IMR-90 (cell line): ENCODE results near the gene TP53AIP1. TPM values are rescaled to one million over a fixed set of nuclear protein-coding genes. Genes with fewer than 3 reads are reported as not detected.

Experiments used
- ATAC-seq: fragments of 200-7000 bp; cut with Tn5 transposase; 2 replicates; pipeline ENCODE4 v1.9.1; 2020; ENCODE audit warnings: low read depth, mild to moderate bottlenecking, moderate library complexity
- BruUV-seq: library from RNA; stranded (reverse); fragments of 400-500 nt; replicated peaks from 2 replicates; lab custom pipeline; 2021; lab: Mats Ljungman, UMichigan
- CTCF ChIA-PET: fragments of 300-600 bp; formaldehyde crosslinking; extraction: SDS; loops from one replicate; lab custom pipeline; 2021; ENCODE audit warnings: antibody characterized with exemption; lab: Yijun Ruan, JAX
- POLR2A ChIA-PET: fragments of 300-600 bp; sonication (Branson Sonifier 250); formaldehyde crosslinking; loops from one replicate; lab custom pipeline; 2022; ENCODE audit warnings: antibody characterized with exemption; ENCODE audit not compliant: unreplicated experiment; lab: Charles Lee
- DNase-seq: peaks from one replicate; pipeline ENCODE4 v3.0.0; 2013
- H2AFZ ChIP-seq: replicated peaks from 2 replicates; pipeline ENCODE3; 2013; ENCODE audit warnings: low read length, mild to moderate bottlenecking; ENCODE audit not compliant: poor library complexity
- H2AK5ac ChIP-seq: 2 replicates; pipeline ENCODE4 v1.6.1; 2013; ENCODE audit warnings: low read depth, low read length, inconsistent platforms
- H2AK9ac ChIP-seq: replicated peaks from 2 replicates; pipeline ENCODE3; 2013; ENCODE audit warnings: mild to moderate bottlenecking, low read depth, low read length, moderate library complexity; ENCODE audit not compliant: poor library complexity
- H2BK120ac ChIP-seq: 2 replicates; pipeline ENCODE4 v1.6.1; 2013; ENCODE audit warnings: low read depth, low read length, inconsistent platforms
- H2BK15ac ChIP-seq: 3 replicates; pipeline ENCODE4 v1.6.1; 2013; ENCODE audit warnings: low read depth, low read length, inconsistent platforms
- H2BK20ac ChIP-seq: 2 replicates; pipeline ENCODE4 v1.6.1; 2013; ENCODE audit warnings: low read depth, mild to moderate bottlenecking, inconsistent platforms, low read length, moderate library complexity
- H2BK5ac ChIP-seq: 2 replicates; pipeline ENCODE4 v1.6.1; 2013; ENCODE audit warnings: mild to moderate bottlenecking, low read depth, low read length, inconsistent platforms; ENCODE audit not compliant: poor library complexity, severe bottlenecking
- H3K14ac ChIP-seq: replicated peaks from 2 replicates; pipeline ENCODE4 v1.6.1; 2013; ENCODE audit warnings: low read depth, low read length, inconsistent platforms
- H3K18ac ChIP-seq: 2 replicates; pipeline ENCODE4 v1.6.1; 2013; ENCODE audit warnings: low read depth, low read length, control low read depth
- H3K23ac ChIP-seq: 2 replicates; pipeline ENCODE4 v1.6.1; 2013; ENCODE audit warnings: low read depth, low read length, inconsistent platforms
- H3K27ac ChIP-seq: 2 replicates; pipeline ENCODE4 v1.5.1; 2013; ENCODE audit warnings: mild to moderate bottlenecking, control low read depth, low read length; ENCODE audit not compliant: insufficient read depth
- H3K27me3 ChIP-seq: 2 replicates; pipeline ENCODE4 v1.6.1; 2013; ENCODE audit warnings: low read length; ENCODE audit not compliant: control insufficient read depth, insufficient read depth
- H3K36me3 ChIP-seq: 2 replicates; pipeline ENCODE4 v1.6.1; 2013; ENCODE audit warnings: low read length, mixed read lengths; ENCODE audit not compliant: control insufficient read depth, insufficient read depth
- H3K4ac ChIP-seq: 2 replicates; pipeline ENCODE4 v1.6.1; 2013; ENCODE audit warnings: low read depth, low read length, inconsistent platforms
- H3K4me1 ChIP-seq: 2 replicates; pipeline ENCODE4 v1.6.1; 2013; ENCODE audit warnings: low read length, mixed read lengths; ENCODE audit not compliant: control insufficient read depth, insufficient read depth
- H3K4me2 ChIP-seq: 2 replicates; pipeline ENCODE4 v1.6.1; 2013; ENCODE audit warnings: low read depth, mild to moderate bottlenecking, control low read depth, low read length, moderate library complexity
- H3K4me3 ChIP-seq: 2 replicates; pipeline ENCODE4 v1.5.1; 2013; ENCODE audit warnings: low read depth, mild to moderate bottlenecking, control low read depth, low read length, moderate library complexity; ENCODE audit not compliant: insufficient read depth
- H3K56ac ChIP-seq: 2 replicates; pipeline ENCODE4 v1.6.1; 2013; ENCODE audit warnings: low read length, inconsistent platforms; ENCODE audit not compliant: insufficient read depth; ENCODE audit errors: extremely low read depth
- H3K79me1 ChIP-seq, 2 experiments: 2 replicates each; pipeline ENCODE4 v1.6.1; 2013; ENCODE audit warnings: low read length in 2 of 2, inconsistent platforms in 1 of 2, low read depth in 1 of 2
- H3K9ac ChIP-seq: 2 replicates; pipeline ENCODE4 v1.6.1; 2013; ENCODE audit warnings: low read depth, low read length, control low read depth
- H3K9me1 ChIP-seq: 2 replicates; pipeline ENCODE4 v1.6.1; 2013; ENCODE audit warnings: low read length, inconsistent platforms; ENCODE audit not compliant: insufficient read depth
- H3K9me3 ChIP-seq: 2 replicates; pipeline ENCODE4 v1.6.1; 2013; ENCODE audit warnings: low read length; ENCODE audit not compliant: control insufficient read depth, insufficient read depth
- H4K20me1 ChIP-seq: 2 replicates; pipeline ENCODE4 v1.6.1; 2013; ENCODE audit warnings: low read length, inconsistent platforms; ENCODE audit not compliant: insufficient read depth
- H4K5ac ChIP-seq: 2 replicates; pipeline ENCODE4 v1.6.1; 2013; ENCODE audit warnings: mild to moderate bottlenecking, low read depth, low read length, control low read depth
- H4K8ac ChIP-seq, 2 experiments: 2 replicates each; pipeline ENCODE4 v1.6.1; 2013; ENCODE audit warnings: low read depth in 2 of 2, low read length in 2 of 2, control low read depth in 1 of 2, inconsistent platforms in 1 of 2
- H4K91ac ChIP-seq: 2 replicates; pipeline ENCODE4 v1.6.1; 2013; ENCODE audit warnings: low read depth, low read length, inconsistent platforms; ENCODE audit not compliant: insufficient read depth
- BHLHE40 ChIP-seq: fragments of 150-350 bp; IDR thresholded peaks from 2 replicates; pipeline ENCODE4 v1.6.1; 2016; ENCODE audit warnings: mild to moderate bottlenecking, low read depth, low read length
- CEBPB ChIP-seq: IDR thresholded peaks from 2 replicates; pipeline ENCODE4 v1.6.1; 2012; ENCODE audit warnings: low read depth, low read length, improper control_type of control experiment
- CHD1 ChIP-seq: IDR thresholded peaks from 2 replicates; pipeline ENCODE4 v1.6.1; 2012; ENCODE audit warnings: low read depth, low read length, improper control_type of control experiment
- CTCF ChIP-seq: conservative IDR thresholded peaks from 2 replicates; pipeline ENCODE4 v1.5.1; 2012; ENCODE audit warnings: mild to moderate bottlenecking, low read depth, low read length, improper control_type of control experiment
- FOS ChIP-seq: fragments of 150-350 bp; IDR thresholded peaks from 2 replicates; pipeline ENCODE4 v1.6.1; 2016; ENCODE audit warnings: low read depth, low read length
- MAFK ChIP-seq: IDR thresholded peaks from 2 replicates; pipeline ENCODE4 v1.6.1; 2012; ENCODE audit warnings: low read depth, low read length, improper control_type of control experiment
- MAZ ChIP-seq: IDR thresholded peaks from 2 replicates; pipeline ENCODE4 v1.6.1; 2012; ENCODE audit warnings: low read depth, mild to moderate bottlenecking, low read length, improper control_type of control experiment, moderate library complexity, borderline replicate concordance
- MXI1 ChIP-seq: IDR thresholded peaks from 2 replicates; pipeline ENCODE4 v1.6.1; 2012; ENCODE audit warnings: low read depth, mild to moderate bottlenecking, low read length, moderate library complexity, borderline replicate concordance
- NFE2L2 ChIP-seq: fragments of 150-350 bp; IDR thresholded peaks from 2 replicates; pipeline ENCODE4 v1.6.1; 2016; ENCODE audit warnings: low read depth, mild to moderate bottlenecking, low read length
- POLR2A ChIP-seq: IDR thresholded peaks from 2 replicates; pipeline ENCODE4 v1.6.1; 2012; ENCODE audit warnings: mild to moderate bottlenecking, low read depth, low read length
- RAD21 ChIP-seq: IDR thresholded peaks from 2 replicates; pipeline ENCODE4 v1.6.1; 2012; ENCODE audit warnings: low read length, improper control_type of control experiment
- RCOR1 ChIP-seq: IDR thresholded peaks from 2 replicates; pipeline ENCODE4 v1.6.1; 2012; ENCODE audit warnings: mild to moderate bottlenecking, low read length, improper control_type of control experiment; ENCODE audit not compliant: insufficient replicate concordance
- RFX5 ChIP-seq: IDR thresholded peaks from 2 replicates; pipeline ENCODE4 v1.8.0; 2012; ENCODE audit warnings: low read depth, mild to moderate bottlenecking, low read length, moderate library complexity
- USF2 ChIP-seq: fragments of 150-350 bp; IDR thresholded peaks from 2 replicates; pipeline ENCODE4 v1.6.1; 2017; ENCODE audit warnings: mild to moderate bottlenecking, antibody characterized with exemption, low read length, low read depth
- WGBS, 2 experiments: methylation state at CpG; one replicate each; pipeline versions ENCODE4 v1.1.5 to v1.1.7; 2013; ENCODE audit warnings: missing lambda C conversion rate in 2 of 2; ENCODE audit not compliant: insufficient read length in 1 of 2; ENCODE audit errors: extremely low coverage in 2 of 2; 5-methylcytosine and 5-hydroxymethylcytosine counted together
- dilution Hi-C: fragments of 300-500 bp; cut with HindIII; formaldehyde crosslinking; loops from one replicate; pipeline ENCODE4 v1.14.3; 2018; ENCODE audit warnings: low sequenced_read_pairs; ENCODE audit not compliant: unreplicated experiment
- in situ Hi-C: fragments of 300-500 bp; cut with MboI; formaldehyde crosslinking; loops from 3 replicates; pipeline ENCODE4 v1.14.3; 2019; ENCODE audit warnings: low sequenced_read_pairs, inconsistent platforms, mixed read lengths
- intact Hi-C: fragments of 100-400 bp; cut with micrococcal nuclease; formaldehyde crosslinking; loops from 2 replicates; pipeline ENCODE4 v1.10.0; 2022
- polyA plus RNA-seq, 3 experiments: library from polyadenylated mRNA; depleted of rRNA; stranded (reverse); fragments of >200 nt; gene quantifications; 2 replicates each; pipeline ENCODE4 v1.2.3, GENCODE V29; 2012; ENCODE audit warnings: low replicate concordance in 1 of 3
- total RNA-seq: library from RNA; depleted of rRNA; stranded (reverse); fragments of >200 nt; gene quantifications from 2 replicates; pipeline ENCODE4 v1.2.3, GENCODE V29; 2012
- TF ChIP-seq, protein P1 (sequence below): fragments of 150-350 bp; IDR thresholded peaks from 2 replicates; pipeline ENCODE4 v1.6.1; 2016; ENCODE audit warnings: low read depth, mild to moderate bottlenecking, low read length, moderate library complexity, borderline replicate concordance

Gene TP53AIP1
- total and polyA plus RNA-seq, 2 of the 4 experiments (the other 2 are of a cell fraction) = not detected

- dilution Hi-C loops = no loop called here
- peaks cover 10% of the 10 kb centered on the region for H3K27me3 ChIP-seq
- no peak overlapping the region for H3K4me2 ChIP-seq
- no TSS peak for BruUV-seq
- H3K4me1 ChIP-seq = no peaks in the 10 kb centered on the region
- no peak overlapping the region for H4K91ac ChIP-seq
- no peak overlapping the region for H3K56ac ChIP-seq
- H3K23ac ChIP-seq = no peak overlapping the region
- no peak overlapping the region for H2BK15ac ChIP-seq
- H2BK20ac ChIP-seq = no peak overlapping the region
- H3K4ac ChIP-seq = no peak overlapping the region
- H3K9ac ChIP-seq = no peak overlapping the region
- intact Hi-C loops = loop anchor here (5.0 to 10.0 kb wide), 2 partner anchors 375 to 922 kb away; no protein-coding TSS in a partner anchor
- no peaks in the 10 kb centered on the region for H4K20me1 ChIP-seq
- no peak overlapping the region for H3K14ac ChIP-seq
- H2AK9ac ChIP-seq = no peak overlapping the region
- DNase-seq (no peak), ATAC-seq (no peak)
- H3K79me1 ChIP-seq = no peaks in the 10 kb centered on the region
- in situ Hi-C loops = loop anchor here (25.0 kb wide), 2 partner anchors 795 to 920 kb away; no protein-coding TSS in a partner anchor
- no peak overlapping the region for H3K18ac ChIP-seq
- no peak overlapping the region for H2BK120ac ChIP-seq
- 100% methylated on average over 1 of the region's 8 CpGs; no CpG with 5 or more reads in 1 of the 2 experiments for WGBS, 2 experiments
- no peak overlapping the region for H3K27ac ChIP-seq
- H3K4me3 ChIP-seq = no peak overlapping the region
- TF ChIP-seq CHD1 = no peak
- TF ChIP-seq NFE2L2 = no peak
- no peak for TF ChIP-seq MXI1
- no peak for TF ChIP-seq BHLHE40
- no peak for TF ChIP-seq CEBPB
- TF ChIP-seq POLR2A = no peak
- TF ChIP-seq RAD21 = no peak
- TF ChIP-seq RFX5 = no peak
- TF ChIP-seq USF2 = no peak
- TF ChIP-seq CTCF = no peak
- TF ChIP-seq, protein P1, sequence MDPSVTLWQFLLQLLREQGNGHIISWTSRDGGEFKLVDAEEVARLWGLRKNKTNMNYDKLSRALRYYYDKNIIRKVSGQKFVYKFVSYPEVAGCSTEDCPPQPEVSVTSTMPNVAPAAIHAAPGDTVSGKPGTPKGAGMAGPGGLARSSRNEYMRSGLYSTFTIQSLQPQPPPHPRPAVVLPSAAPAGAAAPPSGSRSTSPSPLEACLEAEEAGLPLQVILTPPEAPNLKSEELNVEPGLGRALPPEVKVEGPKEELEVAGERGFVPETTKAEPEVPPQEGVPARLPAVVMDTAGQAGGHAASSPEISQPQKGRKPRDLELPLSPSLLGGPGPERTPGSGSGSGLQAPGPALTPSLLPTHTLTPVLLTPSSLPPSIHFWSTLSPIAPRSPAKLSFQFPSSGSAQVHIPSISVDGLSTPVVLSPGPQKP = no peak
- no peak for TF ChIP-seq MAZ
- TF ChIP-seq RCOR1 = no peak
- no peak for TF ChIP-seq MAFK
- no peak for TF ChIP-seq FOS
- H4K8ac ChIP-seq = no peak overlapping the region
- H2BK5ac ChIP-seq = no peak overlapping the region
- no peaks in the 10 kb centered on the region for H3K9me1 ChIP-seq
- no peak overlapping the region for H2AFZ ChIP-seq
- H3K9me3 ChIP-seq = no peaks in the 10 kb centered on the region
- H3K36me3 ChIP-seq = no peaks in the 10 kb centered on the region
- ChIA-PET POLR2A (no interaction called here), CTCF (interaction anchor here (0.8 to 2.5 kb wide), 10 partner anchors 14 to 375 kb away, joined by 3 to 71 read pairs (median 8); partner anchors contain the start of gene TP53AIP1)
- H4K5ac ChIP-seq = no peak overlapping the region
- no peak overlapping the region for H2AK5ac ChIP-seq
Observed at GRCh38 chr11:128957202-128957482, 14.5 kb upstream of the TP53AIP1 start.
